ENCODE measurements around the gene MSH3.

GRCh38 chr5:80805038-80805437 lies 150.6 kb downstream of the MSH3 start:
- no peak for TF ChIP-seq EP300 (IDR thresholded peaks at IDR 0.05; ENCODE audit: borderline replicate concordance in 1 of 2, low read depth in 1 of 2, low read length in 1 of 2)
- no peak for TF ChIP-seq GABPA (IDR thresholded peaks at IDR 0.05; ENCODE audit: low read depth)
- no peak for TF ChIP-seq SIN3A (IDR thresholded peaks at IDR 0.05; ENCODE audit: borderline replicate concordance, low read depth, low read length)
- no peak for TF ChIP-seq CTCF (IDR thresholded peaks at IDR 0.05)
- TF ChIP-seq ZBTB33 (IDR thresholded peaks at IDR 0.05; ENCODE audit: borderline replicate concordance, low read depth) = no peak
- TF ChIP-seq MXI1 (IDR thresholded peaks at IDR 0.05; ENCODE audit: low read depth, low read length) = no peak
- no peak for TF ChIP-seq RCOR1 (IDR thresholded peaks at IDR 0.05; ENCODE audit: low read length)
